Stimulated activated memory B cell treated with anti-CD40 and anti-IgM and Interleukin-4, amounts not matched to agents 10 μg/mL and 1 μg/mL and 100 μg/mL, for 72 hours (primary cell): ENCODE data around the gene MICAL2.

Experiments used
- ATAC-seq: fragments of 150-1000 bp; cut with Tn5 transposase; 2 replicates; pipeline ENCODE4 v1.10.0; 2021
- H3K27ac Mint-ChIP-seq: one replicate; pipeline ENCODE4 v1.8.0; 2022; ENCODE audit warnings: mild to moderate bottlenecking, mixed read lengths
- H3K27me3 Mint-ChIP-seq: one replicate; pipeline ENCODE4 v1.8.0; 2022; ENCODE audit warnings: mixed read lengths
- H3K36me3 Mint-ChIP-seq: one replicate; pipeline ENCODE4 v1.8.0; 2022; ENCODE audit warnings: mixed read lengths
- H3K4me1 Mint-ChIP-seq: one replicate; pipeline ENCODE4 v1.8.0; 2022; ENCODE audit warnings: mixed read lengths
- H3K4me3 Mint-ChIP-seq: one replicate; pipeline ENCODE4 v1.8.0; 2022; ENCODE audit warnings: mild to moderate bottlenecking, moderate library complexity, mixed read lengths
- H3K9me3 Mint-ChIP-seq: one replicate; pipeline ENCODE4 v1.8.0; 2022; ENCODE audit warnings: mixed read lengths

Gene MICAL2

GRCh38 chr11:12280838-12281565 is 170.6 kb downstream of the MICAL2 start:
- no peaks in the 10 kb centered on the region for H3K4me1 Mint-ChIP-seq
- no peak overlapping the region for H3K4me3 Mint-ChIP-seq
- H3K36me3 Mint-ChIP-seq, result no peaks in the 10 kb centered on the region
- H3K27ac Mint-ChIP-seq, result no peak overlapping the region
- H3K27me3 Mint-ChIP-seq, result no peaks in the 10 kb centered on the region
- no peak for ATAC-seq
- H3K9me3 Mint-ChIP-seq, result no peaks in the 10 kb centered on the region

GRCh38 chr11:12281571-12282478 is 171.4 kb downstream of the MICAL2 start:
- Mint-ChIP-seq H3K4me1 (no peaks in the 10 kb centered on the region), H3K4me3 (no peak overlapping the region), H3K27me3 (no peaks in the 10 kb centered on the region), H3K27ac (no peak overlapping the region), H3K9me3 (no peaks in the 10 kb centered on the region), H3K36me3 (no peaks in the 10 kb centered on the region)
- ATAC-seq, result peak; percentile 40

GRCh38 chr11:12282676-12283075 is 172.3 kb downstream of the MICAL2 start:
- no peak overlapping the region for H3K4me3 Mint-ChIP-seq

DNA sequence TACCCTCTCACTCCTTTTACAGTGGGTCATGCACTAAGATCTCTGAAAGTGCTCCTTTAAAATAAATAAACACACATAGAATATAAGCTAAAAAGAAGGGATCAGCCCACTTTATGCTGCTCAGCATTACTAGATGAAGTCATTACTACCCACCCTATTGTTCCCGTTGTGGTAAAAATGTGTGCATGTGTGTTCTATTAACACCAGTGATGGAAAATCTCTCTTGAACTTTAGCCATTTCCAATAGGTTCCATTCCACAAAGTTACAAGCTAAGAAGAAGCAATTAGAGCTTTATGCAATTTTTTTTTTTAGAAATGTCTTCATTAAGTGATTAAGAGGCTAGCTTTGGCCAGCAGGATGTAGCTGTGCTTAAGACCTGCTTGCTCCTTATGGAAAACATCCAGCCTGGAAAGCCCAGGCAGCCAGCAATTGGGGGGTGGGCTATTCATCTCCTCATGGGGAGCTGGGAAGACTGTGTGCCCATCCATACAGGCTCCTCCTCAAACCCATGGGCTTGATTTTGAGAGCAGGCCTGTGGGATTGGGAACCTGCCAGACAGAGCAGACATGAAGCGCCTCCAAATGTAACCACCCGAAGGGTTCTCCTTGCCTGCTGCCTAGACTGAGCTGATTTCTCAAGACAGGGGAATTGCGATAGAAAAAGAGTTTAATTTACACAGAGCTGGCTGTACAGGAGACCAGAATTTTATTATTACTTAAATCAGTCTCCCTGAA is 174.1 kb downstream of the MICAL2 start:
- H3K9me3 Mint-ChIP-seq, result no peaks in the 10 kb centered on the region
- no peak overlapping the region for H3K27ac Mint-ChIP-seq
- peaks cover 12% of the 10 kb centered on the region for H3K27me3 Mint-ChIP-seq

More at GRCh38 chr11:12282676-12283075, 172.3 kb downstream of the MICAL2 start:
- Mint-ChIP-seq H3K27me3 (peaks cover 3% of the 10 kb centered on the region), H3K9me3 (no peaks in the 10 kb centered on the region), H3K4me1 (no peaks in the 10 kb centered on the region), H3K36me3 (no peaks in the 10 kb centered on the region), H3K27ac (no peak overlapping the region)
- ATAC-seq, result no peak

GRCh38 chr11:12285106-12285505 is 174.7 kb downstream of the MICAL2 start:
- H3K4me3 Mint-ChIP-seq, result no peak overlapping the region

More for the DNA sequence above, 174.1 kb downstream of the MICAL2 start:
- Mint-ChIP-seq H3K4me1 (no peaks in the 10 kb centered on the region), H3K4me3 (no peak overlapping the region), H3K36me3 (no peaks in the 10 kb centered on the region)
- ATAC-seq, result no peak

GRCh38 chr11:12285811-12286222 is 175.4 kb downstream of the MICAL2 start:
- H3K4me3 Mint-ChIP-seq, result no peak overlapping the region
- H3K36me3 Mint-ChIP-seq, result no peaks in the 10 kb centered on the region
- no peaks in the 10 kb centered on the region for H3K9me3 Mint-ChIP-seq
- H3K27ac Mint-ChIP-seq, result no peak overlapping the region
- ATAC-seq, result no peak
- peaks cover 21% of the 10 kb centered on the region for H3K27me3 Mint-ChIP-seq
- peaks cover 10% of the 10 kb centered on the region for H3K4me1 Mint-ChIP-seq

More at GRCh38 chr11:12285106-12285505, 174.7 kb downstream of the MICAL2 start:
- peaks cover 16% of the 10 kb centered on the region for H3K27me3 Mint-ChIP-seq
- no peaks in the 10 kb centered on the region for H3K36me3 Mint-ChIP-seq
- no peak for ATAC-seq
- H3K9me3 Mint-ChIP-seq, result no peaks in the 10 kb centered on the region
- peaks cover 5% of the 10 kb centered on the region for H3K4me1 Mint-ChIP-seq
- H3K27ac Mint-ChIP-seq, result no peak overlapping the region

DNA sequence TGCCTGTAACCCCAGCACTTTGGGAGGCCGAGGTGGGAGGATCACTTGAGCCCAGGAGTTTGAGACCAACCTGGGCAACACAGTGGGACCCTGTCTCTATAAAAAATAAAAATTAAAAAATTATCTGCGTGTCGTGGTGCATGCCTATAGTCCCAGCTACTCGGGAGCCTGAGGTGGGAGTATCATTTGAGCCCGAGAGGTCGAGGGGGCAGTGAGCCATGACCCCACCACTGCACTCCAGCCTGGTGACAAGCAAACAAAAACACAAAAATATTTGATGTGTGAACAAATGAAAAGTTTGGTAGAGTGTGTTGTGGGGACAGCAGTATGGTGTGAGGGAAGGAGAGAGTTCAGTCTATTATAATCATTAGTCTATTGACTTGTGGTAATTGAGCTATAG is 176.2 kb downstream of the MICAL2 start:
- Mint-ChIP-seq H3K36me3 (no peaks in the 10 kb centered on the region), H3K4me1 (peaks cover 10% of the 10 kb centered on the region), H3K9me3 (no peaks in the 10 kb centered on the region), H3K4me3 (no peak overlapping the region), H3K27me3 (peaks cover 21% of the 10 kb centered on the region), H3K27ac (no peak overlapping the region)
- no peak for ATAC-seq

DNA sequence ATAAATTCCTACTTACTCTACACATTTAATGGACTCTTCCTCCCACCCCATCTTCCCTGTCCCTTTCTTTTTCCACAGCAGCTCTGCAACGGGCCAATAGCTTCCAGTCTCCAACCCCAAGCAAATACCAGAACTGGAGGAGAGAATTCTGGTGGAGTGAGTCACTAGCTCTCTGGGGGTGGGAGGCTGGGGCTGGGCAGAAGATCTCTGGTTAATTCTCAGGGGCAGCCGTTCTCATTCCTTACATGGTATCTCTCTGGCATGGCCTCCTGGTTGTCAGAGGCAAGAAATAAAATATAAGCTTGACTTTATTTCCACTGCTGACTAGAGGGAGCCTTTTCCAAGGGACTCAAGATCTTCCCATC is 176.6 kb downstream of the MICAL2 start:
- no peaks in the 10 kb centered on the region for H3K9me3 Mint-ChIP-seq
- peaks cover 12% of the 10 kb centered on the region for H3K4me1 Mint-ChIP-seq
- ATAC-seq, result no peak
- H3K36me3 Mint-ChIP-seq, result no peaks in the 10 kb centered on the region
- H3K27me3 Mint-ChIP-seq, result peaks cover 21% of the 10 kb centered on the region
- H3K27ac Mint-ChIP-seq, result no peak overlapping the region
- H3K4me3 Mint-ChIP-seq, result no peak overlapping the region

GRCh38 chr11:12287374-12288211 is 177.2 kb downstream of the MICAL2 start:
- Mint-ChIP-seq H3K27me3 (peaks cover 21% of the 10 kb centered on the region), H3K27ac (no peak overlapping the region), H3K9me3 (no peaks in the 10 kb centered on the region), H3K4me1 (peaks cover 16% of the 10 kb centered on the region), H3K4me3 (no peak overlapping the region), H3K36me3 (no peaks in the 10 kb centered on the region)
- no peak for ATAC-seq

GRCh38 chr11:12288212-12288930 is 178.0 kb downstream of the MICAL2 start:
- Mint-ChIP-seq H3K4me3 (no peak overlapping the region), H3K27ac (no peak overlapping the region), H3K4me1 (peaks cover 16% of the 10 kb centered on the region)

DNA sequence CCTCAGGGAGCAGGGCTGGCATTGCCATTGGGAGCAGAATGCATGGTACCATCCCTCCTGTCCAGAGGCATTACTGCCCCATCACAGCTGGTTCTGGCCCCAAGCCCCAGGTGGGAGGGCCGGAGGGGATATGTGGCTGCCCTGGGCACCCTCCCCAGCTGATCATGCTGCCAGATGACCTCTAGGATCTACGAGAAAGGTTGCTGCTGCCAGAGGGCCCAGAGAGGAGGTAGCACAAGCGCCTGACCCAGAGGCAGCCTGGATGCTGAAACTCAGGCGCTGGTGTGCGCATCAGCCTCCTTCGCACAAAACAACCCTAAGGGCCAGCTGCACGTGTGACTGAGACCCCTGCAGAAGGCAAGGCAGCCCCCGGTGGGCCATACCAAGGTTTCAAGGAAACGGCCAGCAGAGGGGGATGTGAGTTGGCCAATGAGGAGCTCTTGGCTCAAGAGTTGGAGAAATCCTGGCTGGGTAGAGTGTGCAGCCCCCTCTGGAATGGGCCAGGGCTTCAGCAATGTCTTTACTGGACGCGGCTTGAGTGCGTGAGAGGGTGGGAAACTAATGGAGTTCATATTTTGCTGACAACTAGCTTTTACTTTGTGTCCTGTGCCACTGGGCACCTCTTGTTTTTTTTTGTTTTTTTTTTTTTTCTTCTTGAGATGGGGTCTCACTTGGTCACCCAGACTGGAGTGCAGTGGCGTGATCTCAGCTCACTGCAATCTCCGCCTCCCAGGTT is 178.7 kb downstream of the MICAL2 start:
- Mint-ChIP-seq H3K9me3 (no peaks in the 10 kb centered on the region), H3K27ac (no peak overlapping the region), H3K4me1 (peaks cover 16% of the 10 kb centered on the region), H3K4me3 (no peak overlapping the region), H3K36me3 (no peaks in the 10 kb centered on the region), H3K27me3 (peaks cover 29% of the 10 kb centered on the region)
- ATAC-seq, result no peak

More at GRCh38 chr11:12288212-12288930, 178.0 kb downstream of the MICAL2 start:
- ATAC-seq, result no peak
- Mint-ChIP-seq H3K36me3 (no peaks in the 10 kb centered on the region), H3K27me3 (peaks cover 22% of the 10 kb centered on the region), H3K9me3 (no peaks in the 10 kb centered on the region)

DNA sequence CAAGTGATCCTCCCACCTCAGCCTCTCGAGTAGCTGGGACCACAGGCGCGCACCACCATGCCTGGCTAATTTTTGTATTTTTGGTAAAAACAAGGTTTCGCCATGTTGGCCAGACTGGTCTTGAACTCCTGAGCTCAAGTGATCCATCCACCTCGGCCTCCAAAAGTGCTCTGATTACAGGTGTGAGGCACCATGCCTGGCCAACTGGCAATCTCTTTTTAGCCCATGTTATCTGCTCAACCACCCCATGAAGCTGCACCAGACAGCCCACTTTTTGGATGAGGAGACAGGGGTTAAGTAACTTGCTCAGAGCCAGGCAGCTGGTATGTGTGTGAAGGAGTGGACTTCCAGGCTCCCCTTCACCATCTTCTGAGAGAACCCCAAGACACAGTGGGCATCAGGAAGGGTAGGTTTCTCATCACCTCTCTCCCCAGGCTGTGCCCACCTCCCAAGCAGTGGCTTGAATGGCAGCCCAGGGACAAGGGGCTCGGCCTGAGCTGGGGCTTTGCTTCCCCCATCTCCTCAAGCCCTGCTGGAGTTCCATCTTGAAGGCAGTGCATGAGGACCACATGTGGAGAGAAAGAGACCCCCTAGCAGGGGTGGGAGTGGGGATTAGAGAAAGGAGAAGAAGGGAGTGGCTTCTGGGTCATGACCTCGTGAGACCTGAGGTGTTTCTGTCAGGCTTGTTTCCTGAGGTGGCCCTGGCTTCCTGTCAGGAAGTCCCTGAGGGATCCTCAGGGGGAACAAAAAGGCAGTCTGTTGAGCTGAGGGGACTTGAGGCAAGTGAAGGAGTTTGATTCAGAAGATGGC is 179.5 kb downstream of the MICAL2 start:
- no peak for ATAC-seq
- Mint-ChIP-seq H3K4me1 (peaks cover 16% of the 10 kb centered on the region), H3K36me3 (no peaks in the 10 kb centered on the region), H3K27ac (no peak overlapping the region), H3K9me3 (no peaks in the 10 kb centered on the region), H3K4me3 (no peak overlapping the region), H3K27me3 (peaks cover 29% of the 10 kb centered on the region)

- Mint-ChIP-seq H3K4me1 (peaks cover 16% of the 10 kb centered on the region), H3K4me3 (no peak overlapping the region), H3K27ac (no peak overlapping the region), H3K9me3 (no peaks in the 10 kb centered on the region), H3K27me3 (peaks cover 29% of the 10 kb centered on the region), H3K36me3 (no peaks in the 10 kb centered on the region)
- ATAC-seq, result no peak
Observed at GRCh38 chr11:12290477-12290922, 180.1 kb downstream of the MICAL2 start.
